ENCODE data around the gene GRB10. TPM values are rescaled to one million over a fixed set of nuclear protein-coding genes. Genes with fewer than 3 reads are reported as not detected.

Gene GRB10
- total and polyA plus RNA-seq, 2 of the 8 experiments (the other 6 are each of a cell fraction or from before 2014, with no cell fraction given) = 35.7 to 97.0 TPM

DNA sequence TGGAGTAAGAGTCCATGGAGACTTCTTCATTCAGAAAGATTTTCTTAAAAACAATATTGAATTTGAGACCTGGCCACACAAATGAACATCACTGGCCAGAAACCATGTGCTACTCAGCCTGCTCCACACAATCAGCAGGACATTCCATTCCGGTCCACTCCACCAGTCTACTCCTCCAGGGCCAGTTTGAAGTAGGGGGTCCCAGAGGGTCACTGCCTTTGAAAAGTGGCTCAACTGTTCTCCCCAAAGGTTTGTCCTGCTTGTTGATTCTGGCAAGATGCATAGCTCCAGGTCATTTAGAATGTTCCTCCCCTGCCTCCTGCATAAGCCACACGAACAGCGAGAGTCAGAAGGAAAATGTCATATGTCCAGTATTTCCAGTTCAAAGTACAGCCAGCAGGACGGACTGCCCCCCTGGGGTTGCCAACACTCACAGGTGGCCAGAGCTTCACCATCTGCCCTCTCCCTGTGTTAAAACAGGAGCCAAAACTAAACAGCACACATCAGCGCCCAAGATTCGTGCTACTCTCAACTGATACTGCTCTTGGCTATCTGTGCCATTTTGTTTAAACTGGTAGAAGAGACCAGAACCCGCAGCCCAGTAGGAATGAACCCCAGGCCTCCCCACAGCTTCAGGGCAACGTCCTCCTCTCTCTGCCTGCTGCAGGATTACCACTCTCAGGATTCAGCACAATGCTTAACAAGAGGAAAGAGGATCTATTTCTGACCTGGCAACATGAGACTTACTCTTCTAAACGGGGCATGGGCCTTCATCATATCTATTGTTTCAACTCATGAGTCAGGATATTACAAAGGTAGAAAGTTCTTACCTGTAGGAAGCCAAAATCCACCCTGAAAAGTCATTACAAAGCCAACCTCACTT, 11.3 kb downstream of the GRB10 start:
- no peak overlapping the region for H3K4me3 ChIP-seq (ENCODE audit: extremely low read depth in 1 of 4, insufficient read depth in 2 of 4, low read depth in 3 of 4, low read length in 4 of 4)
- H4K5ac ChIP-seq (ENCODE audit: insufficient read length, low read depth, low read length) = no peak overlapping the region
- no peak overlapping the region for H2BK120ac ChIP-seq (replicated peaks; ENCODE audit: low read depth, low read length)
- peaks cover 8% of the 10 kb centered on the region in 2 experiments for H4K20me1 ChIP-seq (replicated peaks in 1 of 2; ENCODE audit: control insufficient read depth in 1 of 2, insufficient read depth in 2 of 2, low read length in 2 of 2)
- no peak overlapping the region for H3K23ac ChIP-seq (ENCODE audit: insufficient read length)
- ChIA-PET CTCF (ENCODE audit: partially characterized antibody) (interaction anchor here (1.3 kb wide), 1 partner anchor 14 kb away, joined by 3 read pairs; no protein-coding TSS in a partner anchor), POLR2A (ENCODE audit: partially characterized antibody) (interaction anchor here (3.8 kb wide), 1 partner anchor 19 kb away, joined by 20 read pairs; no protein-coding TSS in a partner anchor)
- peaks cover 21% of the 10 kb centered on the region for H3K79me1 ChIP-seq (ENCODE audit: low read depth, low read length)
- H2AK5ac ChIP-seq (ENCODE audit: low read depth, low read length) = no peak overlapping the region
- H3K9me3 ChIP-seq (ENCODE audit: insufficient read depth in 2 of 2, low read depth in 1 of 2, low read length in 1 of 2) = peaks cover 0 to 2% of the 10 kb centered on the region in 2 experiments; a peak in 1 of 4 replicates
- H3K4ac ChIP-seq (replicated peaks; ENCODE audit: insufficient read length, low read depth, low read length) = no peak overlapping the region
- no peaks in the 10 kb centered on the region; a peak in 1 of 7 replicates for H3K27me3 ChIP-seq (replicated peaks in 1 of 4; ENCODE audit: control insufficient read depth in 3 of 4, extremely low read depth in 1 of 4, insufficient read depth in 3 of 4, low read length in 3 of 4)
- no peak overlapping the region for H2BK15ac ChIP-seq (ENCODE audit: low read length)
- DNase-seq (ENCODE audit: low read depth in 1 of 2, low spot score in 2 of 2) = no peak
- H4K8ac ChIP-seq (ENCODE audit: extremely low read depth, insufficient read depth, low read length) = no peak overlapping the region
- no peaks in the 10 kb centered on the region for H3K23me2 ChIP-seq (ENCODE audit: low read depth, low read length)
- no peak overlapping the region for H2BK20ac ChIP-seq (ENCODE audit: low read length)
- no peaks in the 10 kb centered on the region; a peak in 1 of 8 replicates for H3K36me3 ChIP-seq (ENCODE audit: control insufficient read depth in 2 of 4, insufficient read depth in 4 of 4, low read length in 3 of 4)
- no peak overlapping the region for H4K91ac ChIP-seq (replicated peaks; ENCODE audit: insufficient read length, low read length)
- H3K4me2 ChIP-seq (ENCODE audit: insufficient read depth in 1 of 2, low read depth in 2 of 2, low read length in 2 of 2) = no peak overlapping the region
- TF ChIP-seq EGR1 (IDR thresholded peaks at IDR 0.05; ENCODE audit: borderline replicate concordance, low read depth, low read length) = no peak
- TF ChIP-seq CBX5 (IDR thresholded peaks at IDR 0.05; ENCODE audit: low read depth, low read length) = no peak
- no peak for TF ChIP-seq ZNF274 (IDR thresholded peaks at IDR 0.05; ENCODE audit: borderline replicate concordance, extremely low read depth, low read length)
- TF ChIP-seq NRF1 (IDR thresholded peaks at IDR 0.05; ENCODE audit: low read depth, low read length) = no peak
- TF ChIP-seq CHD1 (IDR thresholded peaks at IDR 0.05; ENCODE audit: low read depth, low read length) = no peak
- TF ChIP-seq RXRA (IDR thresholded peaks at IDR 0.05; ENCODE audit: insufficient read depth, low read depth, low read length) = no peak
- TF ChIP-seq, protein P1, sequence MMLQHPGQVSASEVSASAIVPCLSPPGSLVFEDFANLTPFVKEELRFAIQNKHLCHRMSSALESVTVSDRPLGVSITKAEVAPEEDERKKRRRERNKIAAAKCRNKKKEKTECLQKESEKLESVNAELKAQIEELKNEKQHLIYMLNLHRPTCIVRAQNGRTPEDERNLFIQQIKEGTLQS (IDR thresholded peaks at IDR 0.05; ENCODE audit: insufficient read depth, low read depth, low read length) = no peak
- TF ChIP-seq SRF (IDR thresholded peaks at IDR 0.05; ENCODE audit: low read depth, low read length) = no peak
- TF ChIP-seq TEAD4 (IDR thresholded peaks at IDR 0.05; ENCODE audit: low read depth, low read length) = no peak
- no peak for TF ChIP-seq BCL11A (IDR thresholded peaks at IDR 0.05; ENCODE audit: low read depth in 2 of 2, low read length in 2 of 2)
- TF ChIP-seq ASH2L (IDR thresholded peaks at IDR 0.05; ENCODE audit: low read length) = no peak
- TF ChIP-seq PHF8 (conservative IDR thresholded peaks at IDR 0.05; ENCODE audit: low read depth, low read length) = no peak
- WGBS, 2 experiments (ENCODE audit: extremely low coverage in 1 of 2, insufficient coverage in 1 of 2, insufficient read length in 1 of 2, insufficient replicate concordance in 2 of 2, low coverage in 1 of 2, low lambda C conversion rate in 2 of 2, missing lambda C conversion rate in 1 of 2) = 89% methylated on average over 9 of the region's 9 CpGs; no CpG with 5 or more reads in 1 of the 2 experiments
- H3K79me2 ChIP-seq (ENCODE audit: control insufficient read depth in 1 of 2, insufficient read depth in 2 of 2, low read length in 2 of 2) = peaks cover 20 to 87% of the 10 kb centered on the region in 2 experiments
- no peak overlapping the region for H2AFZ ChIP-seq (ENCODE audit: low read length)
- H3K4me1 ChIP-seq (replicated peaks in 1 of 4; ENCODE audit: control insufficient read depth in 3 of 4, insufficient read depth in 4 of 4, low read length in 3 of 4) = peaks cover 15 to 38% (median 36%) of the 10 kb centered on the region in 4 experiments
- H3K9ac ChIP-seq (replicated peaks in 1 of 4; ENCODE audit: extremely low read depth in 1 of 4, low read depth in 3 of 4, low read length in 3 of 4) = no peak overlapping the region
- H2BK5ac ChIP-seq (ENCODE audit: low read depth, low read length) = peak overlapping the region; percentile 38; the same call in 1 of the 2 replicates
- FAIRE-seq = no peak
- no peak overlapping the region for H2BK12ac ChIP-seq (ENCODE audit: low read depth, low read length)
- H3K27ac ChIP-seq (ENCODE audit: low read depth, low read length) = no peak overlapping the region
- H3K56ac ChIP-seq (replicated peaks; ENCODE audit: insufficient read length, low read depth, low read length) = no peak overlapping the region
- no peak overlapping the region for H3K14ac ChIP-seq (ENCODE audit: insufficient read length)
- no peak overlapping the region for H3K18ac ChIP-seq (ENCODE audit: extremely low read depth, low read length)

Data from H1 (cell line).